HG02885 (cell line): ENCODE data around the gene C12orf42.
"Not testable (repeated sequence)": the region's sequence is repeated elsewhere in the genome, so short reads cannot be mapped to it uniquely, and the experiment has no call there.

Experiments
- ATAC-seq: cut with Tn5 transposase; IDR thresholded peaks from one replicate; pipeline ENCODE4 v1.9.1; 2021; ENCODE audit warnings: mild to moderate bottlenecking; ENCODE audit not compliant: unreplicated experiment, poor library complexity

Gene C12orf42

DNA sequence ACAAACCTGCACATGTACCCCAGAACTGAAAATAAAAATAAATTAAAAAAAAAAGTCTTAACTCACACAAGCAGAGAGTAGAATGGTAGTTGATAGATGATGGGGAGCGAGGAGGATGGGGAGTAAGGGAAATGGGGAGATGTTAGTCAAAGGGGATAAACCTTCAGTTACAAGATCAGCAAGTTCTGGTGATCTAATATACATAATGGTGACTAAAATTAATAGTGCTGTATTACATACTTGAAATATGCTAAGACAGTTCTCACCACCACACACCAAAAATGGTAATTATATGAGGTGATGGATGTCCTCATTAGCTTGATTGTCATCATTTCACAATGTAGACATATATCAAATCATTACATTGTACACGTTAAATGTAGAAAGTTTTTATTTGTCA lies 3.2 kb upstream of the C12orf42 start:
- no peak for ATAC-seq

DNA sequence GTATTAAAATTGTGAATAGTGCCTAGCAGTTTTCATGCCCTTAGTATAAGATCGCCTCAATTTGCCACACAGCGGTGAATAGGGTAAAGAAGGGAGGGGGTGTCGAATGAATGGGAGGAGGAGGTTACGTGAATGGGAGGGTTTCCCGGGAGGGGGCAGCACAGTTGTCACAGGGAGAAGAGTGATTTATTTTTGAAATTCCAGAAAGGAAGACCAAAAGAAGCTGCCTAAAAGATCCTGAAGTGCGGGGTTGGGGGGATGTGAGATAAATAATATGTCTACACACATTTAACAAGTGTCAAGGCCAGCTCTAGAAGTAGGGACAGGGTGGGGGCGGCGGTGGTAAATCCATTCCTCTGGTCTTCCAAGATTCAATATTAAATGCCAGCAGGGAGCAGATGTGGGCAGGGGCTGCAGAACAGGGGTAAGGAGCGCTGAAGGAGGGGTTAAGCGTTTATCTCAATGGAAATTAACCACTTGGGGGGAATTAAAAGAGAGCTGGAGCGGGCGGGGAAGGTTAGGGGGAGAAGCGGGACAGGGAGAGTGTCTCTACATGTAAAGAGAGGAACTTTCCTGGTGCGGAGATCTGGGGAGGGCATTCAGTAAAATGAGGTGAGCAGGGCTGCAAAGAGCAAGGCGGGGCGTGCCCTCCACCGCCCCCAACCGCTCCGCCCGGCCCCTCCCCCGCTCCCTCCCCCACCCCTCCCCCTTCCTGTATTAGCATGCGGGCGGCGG lies 867 bp downstream of the C12orf42 start:
- ATAC-seq, result no peak

DNA sequence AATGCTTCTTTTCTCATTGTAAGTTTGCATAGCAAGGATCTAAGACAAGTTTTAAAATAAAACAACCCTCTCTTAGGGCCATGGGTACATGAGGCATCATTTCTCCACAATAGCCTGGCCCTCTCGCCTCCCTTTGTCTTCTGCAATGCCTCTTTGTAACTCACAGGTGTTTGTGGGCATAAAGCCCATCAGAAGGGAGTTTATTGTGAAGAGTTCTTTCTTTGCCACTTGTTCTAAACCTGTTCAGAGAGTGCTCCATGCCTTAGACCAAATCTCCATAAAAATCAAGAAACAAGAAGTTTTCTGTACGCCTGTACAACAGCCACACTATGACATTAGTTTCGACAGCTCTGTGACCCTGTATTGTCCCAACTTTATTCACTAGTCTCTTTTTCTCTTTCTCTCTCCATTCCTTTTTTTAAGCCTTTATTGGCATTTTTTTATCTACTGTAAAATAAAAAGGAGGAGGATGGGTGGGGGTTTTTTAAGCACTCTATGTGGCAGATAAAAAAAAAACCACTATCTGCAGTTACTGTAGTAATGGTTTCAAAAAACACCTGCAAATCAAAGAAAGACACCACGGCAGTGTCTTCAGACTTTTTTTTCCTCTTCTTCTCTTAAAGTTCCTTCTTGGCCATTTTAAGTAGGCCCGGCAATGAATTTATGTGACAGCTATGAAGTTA lies 1.6 kb downstream of the C12orf42 start:
- ATAC-seq, result no peak

DNA sequence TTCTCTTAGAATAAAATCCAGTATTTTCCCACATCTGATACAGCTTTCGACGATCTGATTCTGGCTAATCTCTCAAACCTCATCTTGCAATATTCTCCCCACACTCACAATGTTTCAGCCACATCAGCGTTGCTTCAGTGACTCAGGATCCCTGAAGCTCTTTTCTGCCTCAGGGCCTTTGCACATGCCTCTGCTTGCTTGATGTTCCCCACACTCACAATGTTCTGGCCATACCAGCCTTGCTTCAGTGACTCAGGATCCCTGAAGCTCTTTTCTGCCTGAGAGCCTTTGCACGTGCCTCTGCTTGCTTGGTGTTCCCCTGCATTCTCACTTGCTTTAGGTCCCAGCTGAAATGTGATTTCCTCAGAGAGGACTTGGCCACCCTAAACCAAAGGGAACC lies 2.6 kb downstream of the C12orf42 start:
- ATAC-seq, result no peak

DNA sequence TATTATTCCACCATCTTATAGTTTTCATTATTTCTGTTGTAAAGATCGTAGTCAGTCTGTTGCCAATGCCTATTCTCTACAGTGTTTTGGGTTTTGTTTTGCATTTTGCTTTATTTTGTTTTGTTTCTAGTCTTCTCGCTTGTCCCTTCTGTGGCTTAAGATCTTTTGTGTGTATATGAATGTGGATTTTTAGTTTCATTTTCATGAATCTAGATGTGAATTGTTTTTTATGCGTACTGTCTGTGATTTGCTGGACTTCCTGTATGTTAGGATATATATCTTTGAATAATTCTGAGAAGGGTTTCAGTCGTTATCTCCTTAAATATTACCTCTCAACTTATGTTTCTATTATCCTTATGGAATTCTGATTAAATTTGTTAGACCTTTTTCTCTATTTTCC lies 13.4 kb downstream of the C12orf42 start:
- no peak for ATAC-seq

DNA sequence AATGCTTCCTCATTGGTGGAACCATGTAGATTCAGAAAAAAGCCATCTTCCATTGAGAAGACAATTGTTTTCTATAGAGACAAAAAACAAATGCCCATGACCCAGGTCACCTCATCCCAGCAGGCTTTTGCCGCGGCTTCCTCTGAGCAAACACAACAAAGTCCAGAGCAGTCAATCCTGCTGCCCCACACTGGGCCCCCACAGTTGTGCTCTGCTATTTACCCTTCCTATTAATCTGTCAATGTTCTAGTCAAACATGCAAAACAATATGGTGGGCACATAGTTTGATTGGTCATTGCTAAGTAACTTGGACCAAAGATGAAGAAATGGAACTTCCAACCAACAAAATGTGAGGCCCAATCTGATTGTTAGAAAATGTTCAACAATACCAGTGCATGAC lies 20.7 kb downstream of the C12orf42 start:
- no peak for ATAC-seq

DNA sequence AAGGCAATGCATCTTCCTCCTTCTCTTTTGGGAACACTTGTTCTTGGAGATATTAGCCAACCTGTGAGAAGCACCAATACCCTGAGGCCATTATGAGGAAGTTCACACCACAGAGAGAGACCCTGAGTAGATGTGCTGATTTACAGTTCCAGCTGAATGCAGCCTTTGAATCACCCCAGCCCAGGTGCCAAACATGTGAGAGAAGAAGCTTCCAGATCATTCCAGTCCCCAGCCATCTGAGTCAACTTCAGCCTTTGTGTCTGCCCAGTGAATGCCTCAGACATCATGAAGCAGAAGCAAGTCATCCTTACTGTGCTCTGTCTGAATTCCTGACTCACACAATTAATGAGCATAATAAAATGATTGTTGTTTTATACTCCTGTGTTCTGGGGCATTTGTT lies 25.1 kb downstream of the C12orf42 start:
- no peak for ATAC-seq

DNA sequence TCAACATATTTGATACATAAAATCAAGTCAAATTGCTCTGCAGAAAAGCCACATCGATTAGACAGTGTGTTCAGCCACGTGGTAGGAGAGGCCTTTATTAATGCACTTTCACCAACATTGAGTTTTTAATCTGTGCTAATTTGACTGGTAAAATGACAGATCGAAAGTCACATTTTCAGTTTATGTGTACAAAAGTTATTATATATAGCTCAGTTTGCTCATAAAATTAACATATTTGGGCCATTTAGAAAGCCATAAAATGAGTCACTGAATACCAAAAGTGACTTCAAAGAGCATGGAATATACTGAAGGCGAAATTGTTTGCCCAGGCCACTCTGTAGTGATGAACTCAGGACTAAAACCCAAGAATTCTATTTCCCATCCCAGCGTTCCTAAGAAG lies 26.0 kb downstream of the C12orf42 start:
- ATAC-seq, result no peak

DNA sequence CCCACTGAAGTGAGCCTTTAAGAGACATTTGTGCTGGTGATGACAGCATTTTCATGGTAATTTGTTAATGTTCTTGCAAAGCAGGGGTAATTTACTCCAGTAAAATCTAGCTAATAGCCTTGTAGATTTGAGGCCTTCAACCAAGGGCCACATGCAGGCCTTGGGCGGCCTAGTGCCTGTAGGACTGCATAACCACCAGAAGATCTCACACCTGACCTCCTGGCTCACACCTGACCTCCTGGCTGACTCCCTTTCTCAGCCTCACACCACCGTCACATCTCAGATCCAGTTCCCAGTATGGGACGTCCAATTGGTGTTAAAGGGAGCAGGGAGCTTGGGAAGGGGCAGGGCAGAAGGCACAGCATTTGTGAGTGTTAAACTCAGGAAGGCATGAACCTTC lies 26.9 kb downstream of the C12orf42 start:
- ATAC-seq, result no peak

DNA sequence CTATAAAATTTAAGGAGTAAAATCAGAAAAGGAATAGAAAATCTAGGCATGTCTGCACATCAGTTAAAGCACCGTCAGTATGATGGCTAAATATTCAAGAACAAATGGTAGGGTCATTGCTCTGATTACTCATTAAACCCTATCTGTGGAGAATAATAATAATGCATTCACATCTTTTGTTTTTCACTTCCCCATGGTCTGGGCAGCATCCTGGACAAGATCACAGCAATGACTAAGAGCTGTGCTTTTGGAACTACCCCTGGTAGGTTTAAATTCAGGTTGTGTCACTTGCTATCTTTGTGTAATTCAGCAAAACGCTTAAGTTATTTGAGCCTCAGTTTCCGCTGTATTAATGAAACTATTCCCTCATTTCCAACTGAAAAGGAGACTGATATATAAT lies 33.1 kb downstream of the C12orf42 start:
- peak; percentile 97 for ATAC-seq

DNA sequence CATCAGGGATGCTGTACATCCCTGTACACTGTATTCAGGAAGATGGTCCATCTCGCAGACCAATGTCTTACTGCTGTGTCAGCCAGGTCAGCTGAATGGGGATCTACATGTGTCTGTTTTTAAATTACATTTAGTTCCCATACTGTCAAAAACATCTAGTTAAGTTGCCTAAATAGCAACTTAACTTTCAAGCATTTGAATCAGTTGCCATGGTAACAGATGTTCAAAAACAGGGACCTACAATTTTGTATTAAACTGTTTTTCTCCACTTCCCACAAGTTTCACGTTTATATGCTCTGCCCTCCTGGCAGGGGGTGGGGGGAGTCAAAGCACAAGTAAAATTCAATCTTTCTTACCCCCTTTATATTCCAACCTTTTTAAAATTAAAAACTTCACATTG lies 38.3 kb downstream of the C12orf42 start:
- ATAC-seq, result no peak

DNA sequence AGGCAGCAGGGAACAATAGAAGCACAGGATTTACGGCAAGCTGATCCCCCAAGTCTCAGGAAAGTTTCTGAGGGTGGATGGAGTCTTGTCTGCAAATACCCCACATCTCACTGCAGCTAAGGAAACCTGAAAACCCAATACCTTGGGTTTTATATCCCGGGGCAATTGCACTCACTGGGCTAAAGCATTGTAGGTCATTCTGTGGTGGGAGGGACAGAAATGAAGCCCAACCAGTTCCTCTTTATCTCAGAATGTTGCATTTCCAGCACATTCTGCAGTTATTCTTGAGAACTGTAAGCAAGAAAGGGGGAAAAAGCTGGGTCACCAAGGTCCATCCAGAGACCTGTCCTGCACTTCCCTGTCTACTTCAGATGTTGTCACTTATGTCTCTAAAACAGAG lies 39.8 kb downstream of the C12orf42 start:
- no peak for ATAC-seq

DNA sequence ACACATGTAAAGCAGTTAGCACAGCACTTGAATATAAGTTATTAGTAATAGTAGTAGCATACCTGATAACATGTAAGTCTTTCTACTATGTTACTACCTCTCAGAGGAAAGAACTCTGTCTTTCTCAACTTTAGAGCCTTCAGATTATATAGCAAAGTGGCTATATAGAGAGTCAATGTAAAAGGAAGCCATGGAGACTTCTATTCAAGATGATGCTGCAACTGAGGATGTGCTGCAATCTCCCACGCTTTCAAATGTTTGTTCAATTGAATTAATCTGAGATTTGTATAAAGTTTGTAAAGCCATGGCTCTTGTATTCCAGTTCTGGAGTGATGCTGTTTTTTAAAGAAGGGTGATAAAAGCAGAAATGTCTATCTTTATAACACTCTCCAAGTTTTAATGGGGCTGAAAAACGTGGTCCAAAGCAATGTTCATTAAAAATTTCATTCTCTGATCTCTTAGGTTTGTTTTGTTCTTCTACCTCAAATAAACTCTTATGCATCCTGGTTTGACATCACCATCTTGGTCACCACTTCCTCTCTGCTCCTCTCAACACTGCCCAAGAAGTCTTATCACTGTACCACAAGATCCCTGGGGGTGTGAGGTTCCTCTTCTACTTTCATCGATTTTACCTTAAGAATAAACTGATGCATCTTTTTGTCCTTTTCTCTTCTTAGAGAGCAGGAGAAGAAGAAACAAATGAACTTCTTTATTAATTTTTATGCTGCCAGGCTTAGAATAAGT lies 40.6 kb downstream of the C12orf42 start:
- ATAC-seq, result peak; percentile 69

DNA sequence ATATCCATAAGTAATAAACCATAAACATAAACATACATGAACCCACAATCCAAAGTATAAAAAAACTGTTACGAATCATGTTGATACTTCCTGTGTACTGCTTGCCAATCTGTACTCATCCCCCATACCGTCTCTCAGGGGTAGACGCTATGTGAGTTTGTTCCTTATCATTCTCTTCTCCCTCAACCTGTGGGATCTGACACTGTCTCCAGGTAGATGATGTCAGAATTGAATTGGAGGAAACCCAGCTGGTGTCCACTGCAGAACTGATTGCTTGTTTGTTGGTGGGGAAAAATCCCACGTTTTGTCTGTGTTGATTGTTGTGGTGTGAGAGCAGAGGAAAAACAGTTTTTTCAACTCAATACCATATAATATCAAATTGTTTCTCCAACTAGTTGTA lies 50.8 kb downstream of the C12orf42 start:
- no peak for ATAC-seq

DNA sequence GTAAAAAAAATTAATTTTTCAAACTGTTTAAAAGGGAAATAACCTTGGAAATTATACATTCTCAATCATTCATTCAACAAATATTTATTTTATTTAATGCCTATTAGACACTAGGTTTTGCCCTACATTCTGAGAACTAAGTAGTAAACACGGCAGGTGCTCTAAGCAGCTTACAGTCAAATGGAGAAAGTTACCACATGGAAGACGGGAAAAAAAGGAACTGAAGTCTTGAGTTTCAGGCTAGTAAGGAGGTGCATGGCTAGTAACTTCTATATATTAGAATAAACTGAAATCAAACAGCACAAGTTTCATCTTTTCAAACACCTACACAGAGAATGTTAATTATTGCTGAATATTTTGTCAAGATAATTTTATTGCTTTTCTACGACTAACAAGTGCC lies 52.9 kb downstream of the C12orf42 start:
- no peak for ATAC-seq

DNA sequence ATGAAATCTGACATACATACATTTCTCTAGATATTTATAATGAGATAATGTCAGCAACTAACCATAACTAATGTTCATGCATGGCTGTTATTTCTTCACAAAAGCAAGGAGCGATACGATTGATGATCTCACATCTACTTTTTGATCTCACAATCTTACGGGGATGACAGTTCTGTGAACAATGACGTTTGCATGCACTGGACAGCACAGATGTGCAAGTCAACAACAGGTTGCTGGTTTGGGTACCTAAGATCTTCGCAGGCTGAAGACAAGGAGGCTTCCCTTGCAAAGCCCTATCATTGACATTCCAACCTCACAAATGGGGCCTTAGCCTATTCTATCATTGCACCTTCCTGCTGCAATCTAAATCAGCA lies 53.6 kb downstream of the C12orf42 start:
- ATAC-seq, result no peak

DNA sequence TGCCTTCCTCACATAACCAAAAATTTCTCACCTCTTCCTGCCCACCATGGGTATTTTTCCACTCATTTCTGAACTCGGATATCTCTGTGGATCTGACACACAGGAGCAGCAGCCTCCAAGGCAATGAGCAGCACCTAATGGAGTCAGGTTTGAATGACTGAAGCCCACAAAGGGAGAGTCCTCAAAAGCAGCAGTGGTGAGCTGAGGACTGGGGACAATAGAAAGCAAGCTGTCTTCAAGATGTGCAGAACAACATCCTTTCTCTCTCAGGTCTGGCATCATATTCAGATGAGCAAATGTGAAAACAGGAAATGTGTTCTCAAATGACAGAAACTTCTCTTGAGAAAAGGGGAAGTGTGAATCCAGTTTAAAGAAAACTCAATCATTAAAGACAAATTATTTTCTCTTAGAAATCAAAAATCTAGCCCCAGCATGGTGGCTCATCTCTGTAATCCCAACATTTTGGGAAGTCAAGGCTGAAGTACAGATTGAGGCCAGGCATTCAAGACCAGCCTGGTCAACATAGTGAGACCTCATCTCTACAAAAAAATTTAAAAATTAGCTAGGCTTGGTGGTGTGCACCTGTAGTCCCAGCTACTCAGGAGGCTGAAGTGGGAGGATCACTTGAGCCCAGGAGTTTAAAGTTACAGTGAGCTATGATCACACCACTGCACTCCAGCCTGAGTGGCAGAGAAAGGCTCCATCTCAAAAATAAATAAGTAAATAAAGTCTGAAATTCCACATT lies 54.2 kb downstream of the C12orf42 start:
- peak; percentile 96 for ATAC-seq

DNA sequence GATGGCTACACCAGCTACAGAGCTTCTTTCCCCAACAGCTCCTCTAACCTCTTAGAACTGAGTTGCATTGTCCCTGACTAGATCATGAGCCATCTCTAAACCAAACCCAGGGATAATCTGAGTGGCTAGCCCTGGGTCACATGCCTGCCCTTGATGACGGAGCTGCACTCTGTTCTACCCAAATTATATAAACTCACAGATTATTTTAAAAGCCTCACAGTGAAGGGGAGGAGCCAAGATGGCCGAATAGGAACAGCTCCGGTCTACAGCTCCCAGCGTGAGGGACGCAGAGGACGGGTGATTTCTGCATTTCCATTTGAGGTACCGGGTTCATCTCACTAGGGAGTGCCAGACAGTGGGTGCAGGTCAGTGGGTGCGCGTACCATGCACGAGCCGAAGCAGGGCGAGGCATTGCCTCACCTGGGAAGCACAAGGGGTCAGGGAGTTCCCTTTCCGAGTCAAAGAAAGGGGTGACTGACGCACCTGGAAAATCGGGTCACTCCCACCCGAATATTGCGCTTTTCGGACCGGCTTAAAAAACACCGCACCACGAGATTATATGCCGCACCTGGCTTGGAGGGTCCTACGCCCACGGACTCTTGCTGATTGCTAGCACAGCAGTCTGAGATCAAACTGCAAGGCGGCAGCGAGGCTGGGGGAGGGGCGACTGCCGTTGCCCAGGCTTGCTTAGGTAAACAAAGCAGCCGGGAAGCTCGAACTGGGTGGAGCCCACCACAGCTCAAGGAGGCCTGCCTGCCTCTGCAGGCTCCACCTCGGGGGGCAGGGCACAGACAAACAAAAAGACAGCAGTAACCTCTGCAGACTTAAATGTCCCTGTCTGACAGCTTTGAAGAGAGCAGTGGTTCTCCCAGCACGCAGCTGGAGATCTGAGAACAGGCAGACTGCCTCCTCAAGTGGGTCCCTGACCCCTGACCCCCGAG lies 61.3 kb downstream of the C12orf42 start:
- ATAC-seq, result not testable (repeated sequence)

DNA sequence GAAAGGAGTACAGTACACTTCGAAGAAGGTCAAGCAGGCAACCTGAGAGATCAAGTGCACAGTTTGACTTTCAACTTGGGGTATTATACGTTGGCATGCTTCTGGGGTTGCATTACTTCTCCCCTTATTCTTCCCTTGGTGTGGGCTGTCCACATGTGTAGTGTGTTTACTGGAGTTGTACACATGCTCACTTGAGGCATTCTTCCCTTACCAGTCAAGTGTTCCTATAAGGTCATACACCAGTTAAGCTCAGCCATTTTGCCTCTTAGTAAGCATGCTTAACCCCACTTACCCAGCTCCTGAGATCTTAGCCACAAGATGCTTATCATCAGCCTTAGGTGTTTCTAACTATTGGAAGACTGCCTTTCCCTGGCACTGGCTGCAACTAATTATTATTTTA lies 63.8 kb downstream of the C12orf42 start:
- no peak for ATAC-seq

DNA sequence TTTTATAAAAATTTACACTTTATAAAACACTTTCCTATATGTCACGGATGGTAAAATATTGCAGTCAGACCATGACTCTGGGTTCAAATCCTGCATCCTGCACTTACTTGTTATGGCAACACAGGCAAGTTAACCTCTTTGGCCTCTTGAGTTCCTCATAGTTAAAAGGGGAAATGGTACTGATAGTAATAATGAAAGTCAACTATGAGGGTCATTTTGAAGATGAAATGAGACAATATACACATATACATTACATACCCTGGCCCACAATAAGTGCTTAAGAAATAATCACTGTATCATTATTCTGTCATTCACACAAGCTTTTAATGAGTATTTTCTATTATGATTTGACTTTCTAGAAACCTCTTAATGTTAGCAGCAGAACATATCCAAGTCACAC lies 64.4 kb downstream of the C12orf42 start:
- no peak for ATAC-seq
